ENCODE data around the gene FHIT.
"Not testable (repeated sequence)": the region's sequence is repeated elsewhere in the genome, so short reads cannot be mapped to it uniquely, and the experiment has no call there.

Gene FHIT

DNA sequence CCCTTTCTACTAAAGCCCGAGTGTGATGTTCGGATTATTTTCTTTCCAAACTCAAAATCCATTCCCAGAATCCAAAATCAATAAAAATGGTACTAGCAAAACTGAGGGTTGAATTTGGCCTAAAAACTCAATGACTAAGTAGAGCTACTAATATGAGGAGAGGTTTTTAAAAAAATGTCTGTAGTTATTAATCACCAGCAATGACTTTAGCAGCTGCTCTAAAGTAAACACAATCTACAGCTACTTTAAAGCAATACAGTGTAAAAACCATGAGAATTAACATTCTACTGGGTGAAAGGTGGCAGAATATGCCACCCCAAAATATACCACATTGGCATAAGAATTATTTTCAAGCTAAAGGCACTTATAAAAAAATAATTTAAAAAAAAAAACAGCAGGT lies 23.5 kb downstream of the FHIT start:
- no peak for FAIRE-seq
- DNase-seq (ENCODE audit: low spot score), result no peak

- DNase-seq (ENCODE audit: low spot score) (no peak), FAIRE-seq (no peak)
Observed at GRCh38 chr3:61226166-61226686, 25.0 kb downstream of the FHIT start.

DNA sequence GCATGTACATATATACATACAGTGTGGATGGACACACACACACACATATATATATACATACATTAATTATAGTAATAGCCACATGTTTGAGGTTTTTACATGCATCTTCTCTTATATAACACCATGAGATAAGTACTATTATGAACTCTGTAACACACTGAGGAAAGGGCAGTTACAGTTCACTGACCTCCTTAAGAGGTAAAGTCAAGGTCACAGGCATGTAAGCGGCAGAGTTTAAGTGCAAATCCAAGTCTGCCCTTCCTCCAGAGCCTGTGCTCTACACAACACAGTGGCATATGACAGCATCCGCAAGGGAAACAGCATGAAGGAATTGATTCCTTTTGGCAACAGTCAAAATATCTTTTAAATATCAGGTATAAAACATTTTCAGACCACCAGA lies 26.4 kb downstream of the FHIT start:
- no peak for FAIRE-seq
- DNase-seq (ENCODE audit: low spot score), result no peak

GRCh38 chr3:61223451-61223850 lies 27.8 kb downstream of the FHIT start:
- FAIRE-seq (no peak), DNase-seq (ENCODE audit: low spot score) (no peak)

- FAIRE-seq, result no peak
- DNase-seq (ENCODE audit: low spot score), result no peak
Observed at GRCh38 chr3:61222467-61222866, 28.8 kb downstream of the FHIT start.

DNA sequence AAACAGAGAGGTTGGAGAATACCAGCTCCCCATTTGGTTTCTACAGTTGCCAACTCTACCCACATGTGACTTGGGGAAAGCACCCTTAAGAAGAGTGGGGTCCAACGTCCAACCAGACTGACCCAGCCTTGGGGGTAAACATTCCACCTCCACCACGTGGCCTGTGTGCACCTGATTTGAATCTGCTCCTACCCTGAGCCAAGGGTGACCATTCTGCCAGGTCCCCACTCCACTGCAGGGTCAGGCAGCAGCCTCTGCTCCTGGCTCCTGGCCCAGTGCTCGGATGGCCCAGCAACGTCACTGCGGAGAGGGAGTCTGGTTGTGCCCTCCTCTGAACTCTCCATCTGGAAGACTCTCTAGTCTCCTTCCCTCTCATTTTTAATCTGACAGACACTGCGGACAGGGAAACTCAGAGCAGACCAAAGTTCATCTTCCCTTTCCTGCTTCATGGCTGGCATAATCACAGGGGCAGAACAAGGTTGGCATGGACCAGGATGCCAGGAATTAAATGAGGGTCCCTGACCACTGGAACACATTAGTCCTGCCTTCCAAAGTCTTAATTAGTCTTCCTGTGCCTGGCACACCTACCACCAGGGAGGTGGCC lies 29.4 kb downstream of the FHIT start:
- FAIRE-seq, result no peak
- no peak for DNase-seq (ENCODE audit: low spot score)

DNA sequence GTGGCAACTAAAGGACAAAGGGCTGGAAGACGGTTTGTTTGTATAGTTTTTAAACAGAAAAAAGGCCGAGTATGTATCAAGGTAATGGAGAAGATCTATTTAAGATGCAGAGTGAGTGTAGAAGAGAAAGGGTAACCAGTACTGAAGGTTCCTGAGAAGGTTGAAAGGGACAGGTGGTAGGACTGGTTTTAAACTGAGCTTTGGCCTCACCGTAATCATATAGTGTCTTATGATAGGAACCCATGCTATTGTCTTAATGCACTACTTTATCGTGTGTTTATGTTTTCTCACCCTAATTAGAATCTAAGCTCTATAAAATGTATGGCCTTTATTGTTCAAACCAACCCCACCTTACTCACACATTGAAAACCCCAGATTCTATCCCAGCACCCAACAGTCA lies 32.7 kb downstream of the FHIT start:
- no peak for FAIRE-seq
- DNase-seq (ENCODE audit: low spot score), result no peak

DNA sequence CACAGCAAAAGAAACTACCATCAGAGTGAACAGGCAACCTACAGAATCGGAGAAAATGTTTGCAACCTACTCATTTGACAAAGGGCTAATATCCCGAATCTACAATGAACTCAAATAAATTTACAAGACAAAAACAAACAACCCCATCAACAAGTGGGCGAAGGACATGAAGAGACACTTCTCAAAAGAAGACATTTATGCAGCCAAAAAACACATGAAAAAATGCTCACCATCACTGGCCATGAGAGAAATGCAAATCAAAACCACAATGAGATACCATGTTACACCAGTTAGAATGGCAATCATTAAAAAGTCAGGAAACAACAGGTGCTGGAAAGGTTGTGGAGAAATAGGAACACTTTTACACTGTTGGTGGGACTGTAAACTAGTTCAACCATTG lies 35.1 kb downstream of the FHIT start:
- not testable (repeated sequence) for DNase-seq (ENCODE audit: low spot score); FAIRE-seq

DNA sequence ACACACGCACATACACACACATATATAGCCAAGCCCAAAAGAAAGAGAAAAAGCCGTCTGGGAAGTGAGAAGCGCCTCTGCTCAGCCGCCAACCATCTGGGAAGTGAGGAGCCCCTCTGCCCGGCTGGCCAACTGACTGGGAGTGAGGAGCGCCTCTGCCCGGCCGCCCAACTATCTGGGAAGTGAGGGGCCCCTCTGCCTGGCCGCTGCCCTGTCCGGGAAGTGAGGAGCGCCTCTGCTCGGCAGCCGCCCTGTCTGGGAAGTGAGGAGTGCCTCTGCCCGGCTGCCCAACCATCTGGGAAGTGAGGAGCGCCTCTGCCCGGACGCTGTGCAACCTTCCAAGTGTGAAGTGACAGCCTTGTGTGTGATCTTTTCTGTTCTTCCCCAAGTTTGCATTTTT lies 49.2 kb downstream of the FHIT start:
- DNase-seq (ENCODE audit: low spot score) (no peak), FAIRE-seq (no peak)

DNA sequence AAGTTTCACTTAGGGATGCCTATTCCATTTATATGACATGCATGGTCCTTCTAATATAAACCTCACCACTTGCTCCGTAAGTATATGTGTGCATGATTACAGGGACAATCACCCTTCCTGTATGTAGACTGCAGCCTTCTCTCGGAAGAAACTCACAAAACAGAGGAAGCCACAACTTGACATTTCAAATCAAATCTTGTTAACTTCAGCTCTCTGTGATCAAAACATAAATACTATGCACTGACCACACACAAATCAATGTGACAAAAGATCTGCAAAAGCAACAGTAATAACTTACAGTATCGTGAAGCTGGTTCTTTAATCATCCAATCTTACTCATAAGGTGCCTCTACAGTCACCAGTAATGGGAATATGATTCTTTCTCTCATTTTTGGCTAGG lies 50.2 kb downstream of the FHIT start:
- no peak for FAIRE-seq
- no peak for DNase-seq (ENCODE audit: low spot score)

DNA sequence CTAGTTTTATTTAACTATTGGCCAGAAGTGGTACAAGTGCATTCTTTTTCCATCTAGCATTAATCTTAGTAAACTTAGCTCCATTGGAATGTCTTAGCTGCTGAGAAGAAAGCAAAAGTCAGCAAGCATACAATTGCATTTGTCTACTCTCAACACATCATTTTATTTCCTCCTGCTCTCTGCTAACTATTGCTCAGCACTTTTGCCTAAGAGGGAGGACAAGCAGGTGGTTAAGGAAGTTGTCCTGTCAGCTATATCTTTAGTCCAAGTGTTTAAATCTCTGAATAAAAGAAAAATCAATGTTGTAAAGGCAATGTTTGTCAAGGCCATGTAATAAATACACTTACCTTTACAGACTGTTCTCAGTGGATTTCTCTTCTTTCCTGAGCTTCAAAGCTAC lies 51.0 kb downstream of the FHIT start:
- no peak for FAIRE-seq

GRCh38 chr3:61199843-61200242 lies 51.4 kb downstream of the FHIT start:
- DNase-seq (ENCODE audit: low spot score) (no peak), FAIRE-seq (no peak)

More for the DNA sequence above, 51.0 kb downstream of the FHIT start:
- DNase-seq (ENCODE audit: low spot score), result no peak

- FAIRE-seq, result no peak
Observed at GRCh38 chr3:61194892-61195538, 56.2 kb downstream of the FHIT start.

GRCh38 chr3:61192222-61192621 lies 59.0 kb downstream of the FHIT start:
- FAIRE-seq, result no peak

More at GRCh38 chr3:61194892-61195538, 56.2 kb downstream of the FHIT start:
- DNase-seq (ENCODE audit: low spot score), result no peak

DNA sequence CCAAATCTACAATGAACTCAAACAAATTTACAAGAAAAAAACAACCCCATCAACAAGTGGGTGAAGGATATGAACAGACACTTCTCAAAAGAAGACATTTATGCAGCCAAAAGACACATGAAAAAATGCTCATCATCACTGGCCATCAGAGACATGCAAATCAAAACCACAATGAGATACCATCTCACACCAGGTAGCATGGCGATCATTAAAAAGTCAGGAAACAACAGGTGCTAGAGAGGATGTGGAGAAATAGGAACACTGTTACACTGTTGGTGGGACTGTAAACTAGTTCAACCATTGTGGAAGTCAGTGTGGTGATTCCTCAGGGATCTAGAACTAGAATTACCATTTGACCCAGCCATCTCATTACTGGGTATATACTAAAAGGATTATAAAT lies 61.0 kb downstream of the FHIT start:
- FAIRE-seq; DNase-seq (ENCODE audit: low spot score): not testable (repeated sequence)

More at GRCh38 chr3:61192222-61192621, 59.0 kb downstream of the FHIT start:
- DNase-seq (ENCODE audit: low spot score), result no peak

DNA sequence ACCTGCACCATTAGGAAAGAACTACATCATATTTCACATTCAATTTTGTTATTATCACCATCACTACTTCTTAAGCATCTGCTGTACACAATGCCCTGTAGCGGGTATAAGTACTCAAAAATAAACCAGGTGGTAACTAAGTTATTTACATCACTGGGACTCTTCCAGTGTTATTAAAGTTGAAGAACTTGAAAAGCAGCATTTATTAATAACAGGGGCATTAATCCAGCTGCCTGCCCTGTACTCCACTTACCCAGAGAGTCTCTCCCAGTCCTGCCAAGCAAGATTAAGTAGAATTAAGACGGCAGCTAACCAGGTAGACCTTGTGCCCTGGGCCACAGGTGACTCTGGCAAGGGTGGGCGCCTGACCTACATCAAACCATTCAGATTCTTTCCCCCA lies 65.2 kb downstream of the FHIT start:
- DNase-seq (ENCODE audit: low spot score) (no peak), FAIRE-seq (no peak)

- DNase-seq (ENCODE audit: low spot score), result no peak
- no peak for FAIRE-seq
Observed at GRCh38 chr3:61184956-61185355, 66.3 kb downstream of the FHIT start.

GRCh38 chr3:61182662-61183061 lies 68.6 kb downstream of the FHIT start:
- no peak for DNase-seq (ENCODE audit: low spot score)
- FAIRE-seq, result no peak

DNA sequence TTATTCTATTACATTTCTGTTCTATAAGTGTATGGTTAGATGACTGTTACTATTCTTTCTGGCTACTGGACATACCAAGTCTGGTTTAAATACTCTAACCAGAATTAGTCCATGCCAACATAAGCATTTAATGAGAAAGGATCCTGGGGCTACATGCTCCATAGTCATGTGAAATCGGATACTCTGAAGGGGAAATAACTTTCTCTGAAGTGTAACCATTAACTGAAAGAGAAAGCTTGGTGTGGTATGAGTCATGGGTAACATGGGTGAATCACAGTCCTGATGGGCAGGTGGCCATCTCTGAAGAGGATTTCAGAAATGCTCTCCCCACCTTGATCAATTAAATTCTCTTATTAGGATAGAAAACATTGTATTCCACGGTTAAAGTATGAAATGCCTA lies 69.4 kb downstream of the FHIT start:
- peak; percentile 91 for FAIRE-seq
- DNase-seq (ENCODE audit: low spot score), result peak; percentile 68

DNA sequence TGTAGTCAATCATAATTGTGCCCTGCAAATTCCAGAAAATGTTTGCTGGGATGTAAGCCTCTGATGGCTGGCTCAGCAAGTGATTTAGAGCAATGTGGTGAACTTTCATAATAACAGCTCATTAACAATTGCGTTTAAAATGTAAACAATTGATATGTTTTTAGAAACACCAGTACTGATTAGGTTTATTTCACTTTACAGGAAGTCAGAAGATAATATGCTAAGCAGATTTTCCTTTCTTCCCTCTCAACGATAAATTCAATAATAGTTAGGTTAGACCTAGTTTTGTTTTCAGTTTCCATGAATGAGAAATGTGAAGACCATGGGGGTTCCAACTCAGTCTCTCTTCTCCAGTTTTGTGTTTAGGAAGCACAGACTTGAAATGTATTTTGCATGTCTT lies 71.0 kb downstream of the FHIT start:
- no peak for FAIRE-seq
- DNase-seq (ENCODE audit: low spot score), result no peak

GRCh38 chr3:61178167-61178566 lies 73.1 kb downstream of the FHIT start:
- no peak for DNase-seq (ENCODE audit: low spot score)
- no peak for FAIRE-seq

DNA sequence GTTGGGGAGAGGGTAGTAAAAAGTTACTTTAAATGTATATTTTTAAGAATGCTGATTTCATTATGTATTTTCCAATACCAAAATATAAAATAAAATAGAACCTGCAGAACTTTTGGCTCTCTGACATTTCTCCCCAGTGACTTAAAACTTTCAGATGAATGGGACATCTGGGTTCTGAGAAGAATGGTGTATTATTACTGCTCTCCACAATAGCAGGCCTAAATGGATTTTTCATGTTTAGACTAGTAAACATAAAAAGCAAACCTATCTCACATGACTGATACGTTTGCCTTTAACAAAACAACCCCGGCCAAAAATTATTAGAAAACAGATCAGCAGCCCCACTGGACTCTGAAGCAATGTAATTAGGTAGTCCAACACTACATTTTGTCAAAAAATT lies 73.8 kb downstream of the FHIT start:
- no peak for FAIRE-seq

GRCh38 chr3:61173676-61174075 lies 77.6 kb downstream of the FHIT start:
- DNase-seq (ENCODE audit: low spot score), result no peak
- FAIRE-seq, result no peak

More for the DNA sequence above, 73.8 kb downstream of the FHIT start:
- DNase-seq (ENCODE audit: low spot score), result no peak

Data from RCC 7860 (cell line).